Hepatic stellate cell (primary cell): Measurements from ENCODE around the gene INSC.

Experiments
- DNase-seq: peaks from one replicate; pipeline ENCODE4 v3.0.0; 2011; ENCODE audit warnings: low spot score

Gene INSC

DNA sequence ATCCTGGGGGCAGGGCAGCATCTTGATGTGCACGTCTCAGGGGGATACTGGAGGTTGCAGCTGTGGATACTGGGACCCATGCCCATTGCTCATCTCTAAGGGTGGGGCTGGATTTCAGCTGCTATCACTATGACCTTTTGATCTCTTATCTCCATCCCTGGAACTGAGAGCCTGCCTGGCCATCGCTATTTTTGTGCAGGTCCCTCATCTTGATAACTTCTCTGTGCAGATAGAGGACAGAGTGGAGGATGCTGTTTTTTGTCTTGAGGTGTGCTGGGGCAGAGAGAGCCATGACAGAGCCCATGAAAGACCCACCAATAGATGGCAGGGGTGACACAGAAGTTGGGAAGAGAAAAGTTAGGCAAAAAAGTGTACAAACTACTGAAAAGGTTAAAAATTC lies 5.1 kb upstream of the INSC start:
- DNase-seq, result no peak

DNA sequence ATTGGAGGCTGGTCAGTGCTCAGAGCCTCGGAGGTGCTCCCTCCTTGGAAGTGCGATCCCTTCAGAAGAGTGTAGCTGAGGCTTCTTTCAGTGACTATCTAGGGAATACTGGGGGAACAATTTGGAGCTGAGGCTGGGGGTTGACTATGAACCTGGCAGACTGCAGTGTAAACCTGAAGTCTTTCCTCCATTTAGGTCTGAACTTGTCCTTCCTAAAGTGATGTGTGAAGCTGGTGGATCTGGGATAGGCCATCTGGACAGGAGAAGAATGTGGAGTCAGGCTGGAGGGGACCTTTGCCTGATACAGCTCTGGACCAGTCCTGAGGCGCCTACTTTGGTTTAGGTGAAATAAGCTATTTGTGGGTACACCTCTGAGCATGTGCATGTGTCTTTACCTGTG lies 3.5 kb upstream of the INSC start:
- DNase-seq, result no peak

DNA sequence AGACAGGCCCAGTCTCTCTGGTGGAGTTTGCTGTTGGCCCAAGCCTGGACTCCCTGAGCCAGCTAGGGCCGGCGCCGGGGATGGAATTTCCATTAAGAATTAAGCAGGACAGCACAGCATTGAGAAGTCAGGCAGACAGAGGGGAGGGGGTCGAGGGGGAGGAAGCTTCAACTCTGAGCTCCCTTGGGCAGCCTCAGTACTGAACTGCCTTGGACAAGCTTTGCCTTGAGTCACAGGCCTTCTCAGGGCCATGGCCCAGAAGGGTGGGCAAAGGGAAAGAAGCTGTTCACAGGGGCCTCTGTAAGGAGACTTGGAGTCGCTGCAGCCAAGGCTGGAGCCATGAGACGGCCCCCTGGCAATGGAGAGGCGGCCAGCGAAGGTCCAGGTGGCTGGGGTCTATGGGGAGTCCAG lies 2.6 kb upstream of the INSC start:
- no peak for DNase-seq

DNA sequence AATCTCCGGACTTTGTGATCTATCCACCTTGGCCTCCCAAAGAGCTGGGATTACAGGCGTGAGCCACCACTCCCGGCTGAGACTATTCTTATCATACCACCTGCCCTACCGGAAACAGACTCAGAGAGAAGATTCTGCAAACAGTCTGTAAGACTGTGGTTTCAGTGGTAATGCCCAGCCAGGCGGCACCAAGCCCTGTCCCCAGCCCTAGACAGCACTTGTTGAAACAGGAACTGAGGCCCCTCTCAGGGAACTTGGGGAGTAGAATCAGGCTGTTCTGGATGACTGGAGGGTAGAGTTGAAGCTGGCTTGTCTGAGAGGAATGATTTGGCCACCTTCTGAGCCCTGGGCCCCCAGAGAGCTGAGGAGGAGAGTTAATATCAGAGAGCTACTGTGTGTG lies 1.3 kb upstream of the INSC start:
- DNase-seq, result no peak

DNA sequence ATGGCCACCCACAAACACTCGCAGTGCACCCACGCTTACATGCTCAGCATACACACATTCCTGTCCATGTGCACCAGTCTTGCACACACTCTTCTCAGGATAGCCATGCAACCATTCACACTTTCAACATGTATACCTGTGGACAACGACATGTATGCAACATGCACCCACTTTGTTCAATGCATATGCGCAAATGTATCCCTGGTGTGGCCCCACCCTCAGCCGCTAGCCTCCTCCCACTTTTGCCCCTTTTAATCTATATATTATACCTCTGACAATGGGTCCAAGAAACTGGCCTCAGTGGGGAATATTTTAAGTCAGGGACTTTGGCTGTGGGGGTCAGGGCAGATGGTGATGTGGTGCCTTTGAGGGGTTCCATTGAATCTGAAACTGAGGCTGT lies 963 bp downstream of the INSC start:
- DNase-seq, result no peak

DNA sequence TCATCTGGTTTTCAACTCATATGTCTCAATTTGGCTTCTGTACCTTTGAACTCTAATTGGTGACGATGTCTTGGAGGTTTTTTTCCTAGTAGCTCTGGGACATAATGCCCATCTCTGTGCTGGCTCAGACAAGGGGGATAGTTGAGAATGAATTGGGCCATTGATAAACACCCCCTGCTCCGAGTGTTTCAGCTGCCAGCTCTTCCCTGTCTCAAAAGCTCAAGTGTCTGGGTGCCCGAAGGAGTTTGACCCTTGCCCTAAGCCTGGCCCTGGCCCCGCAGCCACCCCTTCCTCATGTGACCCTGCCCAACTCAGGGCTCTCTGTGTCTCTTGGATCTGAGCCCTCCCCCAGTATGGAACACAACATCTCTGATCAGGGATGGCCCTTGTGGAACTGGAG lies 3.0 kb downstream of the INSC start:
- DNase-seq, result no peak

DNA sequence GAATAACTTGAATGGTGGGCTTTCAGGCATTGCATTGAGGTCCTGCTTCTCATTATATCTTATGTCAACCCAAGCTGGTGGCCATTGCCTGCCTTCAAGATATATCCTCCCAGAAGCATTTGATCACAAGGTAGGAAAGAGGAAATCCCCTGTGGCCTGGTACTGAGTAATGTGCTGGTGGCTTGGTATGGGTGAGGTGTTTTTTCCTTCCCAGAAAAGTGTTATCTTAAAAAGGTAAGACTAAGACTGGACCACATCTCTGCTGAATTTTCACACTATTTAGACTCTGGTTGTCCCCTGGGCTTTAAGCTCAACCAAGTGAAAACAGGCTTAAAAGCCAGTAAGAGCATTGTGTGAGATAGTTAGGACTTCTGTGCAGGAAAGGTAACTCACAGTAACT lies 3.7 kb downstream of the INSC start:
- DNase-seq, result no peak

DNA sequence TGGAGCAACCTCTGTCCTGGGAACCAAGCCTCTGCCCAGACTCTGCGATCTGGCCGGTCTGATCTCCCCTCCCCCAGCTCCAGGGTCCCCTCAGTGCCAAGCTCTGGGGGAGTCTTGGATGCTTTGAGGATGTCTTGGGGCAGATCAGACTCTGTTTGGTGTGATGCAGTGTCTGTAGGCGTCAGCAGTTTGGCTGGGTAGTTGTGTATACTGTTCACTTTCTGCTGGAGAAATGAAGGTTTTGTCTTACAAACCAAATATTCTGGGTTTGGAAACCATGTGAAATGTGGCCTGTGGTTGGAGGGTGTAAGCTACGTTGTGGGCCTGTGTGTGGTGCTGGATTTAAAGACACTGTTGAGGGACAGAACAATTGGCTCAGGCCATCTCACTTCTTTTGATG lies 4.6 kb downstream of the INSC start:
- DNase-seq, result no peak

DNA sequence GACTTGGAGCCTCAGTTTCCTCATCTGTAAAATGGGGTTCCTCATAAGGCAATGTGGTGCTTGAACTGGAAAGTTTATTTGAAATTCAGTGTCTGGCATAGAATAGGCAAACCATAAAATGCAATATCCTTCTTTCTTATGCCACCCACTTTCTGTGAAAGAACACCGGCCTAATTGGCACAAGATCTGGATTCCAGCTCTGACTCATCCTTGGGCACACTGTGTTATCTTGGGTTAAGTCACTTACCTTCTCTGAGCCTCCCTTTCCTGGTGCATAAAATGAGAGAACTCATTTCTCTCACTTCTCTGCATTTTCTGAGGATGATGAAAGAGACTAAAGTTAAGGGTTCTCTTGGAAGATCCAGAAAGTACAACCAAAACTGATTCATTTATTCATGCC lies 5.1 kb downstream of the INSC start:
- DNase-seq, result no peak

DNA sequence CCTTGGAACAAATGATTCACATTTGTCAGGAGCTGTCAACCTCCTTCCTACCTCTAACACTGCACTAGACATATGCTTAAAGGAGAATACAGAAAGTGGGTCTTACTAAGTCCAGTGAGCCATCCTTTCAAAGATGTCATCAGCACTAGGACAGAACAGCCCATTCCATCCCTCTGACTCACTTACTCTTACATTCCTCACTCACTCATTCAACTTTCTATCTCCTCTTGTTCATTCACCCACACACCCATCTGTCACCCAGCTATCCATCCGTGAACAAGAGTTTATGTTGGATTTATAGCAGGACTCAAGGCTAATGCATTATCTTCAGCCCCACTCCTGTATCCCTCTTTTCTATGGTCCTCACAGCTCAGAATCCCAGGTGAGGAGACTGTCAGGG lies 9.1 kb downstream of the INSC start:
- peak; percentile 80 for DNase-seq

DNA sequence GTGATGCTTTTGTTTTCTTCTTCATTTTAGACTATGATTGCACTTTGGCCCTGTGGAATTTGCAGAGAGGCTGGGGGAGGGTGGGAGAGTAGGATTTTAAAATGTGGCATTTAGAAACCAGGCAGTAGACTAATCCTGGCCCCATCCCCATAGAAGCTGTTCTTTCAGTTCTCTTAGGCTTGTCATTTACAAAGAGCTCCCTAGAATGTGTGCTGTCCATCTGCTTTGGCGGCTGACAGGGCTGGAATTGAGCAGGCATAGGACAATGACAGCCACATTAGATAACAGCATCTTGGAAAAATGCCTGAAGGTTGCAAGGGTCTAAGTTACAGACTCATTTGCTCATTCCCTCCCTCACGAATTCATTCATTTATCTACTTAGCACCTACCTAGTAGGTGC lies 9.8 kb downstream of the INSC start:
- DNase-seq, result no peak

DNA sequence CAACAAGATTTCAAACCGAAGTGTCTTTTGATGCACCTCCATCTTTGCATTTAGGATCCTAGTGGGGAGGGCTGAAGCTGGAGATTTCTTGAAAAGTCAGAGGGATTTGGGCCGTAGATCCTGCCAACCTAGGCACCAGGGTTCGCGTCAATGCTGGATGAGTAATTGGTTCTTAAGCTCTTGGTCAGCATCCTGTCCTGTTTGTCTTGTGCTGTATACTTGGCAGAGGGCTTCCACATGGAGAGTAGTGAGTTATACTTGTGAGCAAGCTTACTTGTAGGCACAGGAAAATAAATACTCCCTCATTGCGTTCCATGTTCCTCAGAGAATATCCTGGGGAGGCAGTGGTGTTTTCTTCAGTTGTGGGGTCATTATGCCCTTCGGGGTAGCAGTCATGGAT lies 12.6 kb downstream of the INSC start:
- DNase-seq, result peak; percentile 30

DNA sequence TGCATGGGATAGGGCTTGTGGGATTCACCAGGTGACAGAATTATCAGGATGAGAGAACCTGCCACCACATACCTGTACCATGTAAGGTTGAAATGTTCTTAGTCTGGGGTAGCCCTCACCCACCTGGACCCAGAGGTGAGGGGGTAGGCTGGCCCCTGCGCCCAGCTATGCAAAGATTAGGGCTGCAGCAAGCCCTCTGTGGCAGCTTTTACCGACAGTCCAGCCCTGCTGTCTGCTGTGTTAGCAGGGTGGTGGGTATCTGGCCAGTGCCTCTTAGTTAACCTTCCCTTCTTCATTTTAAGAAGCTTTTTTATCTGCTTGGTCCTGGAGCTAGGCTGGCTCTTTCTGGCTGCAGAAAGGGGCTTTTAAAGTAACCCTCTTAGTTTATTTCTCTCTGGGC lies 13.9 kb downstream of the INSC start:
- DNase-seq, result no peak

DNA sequence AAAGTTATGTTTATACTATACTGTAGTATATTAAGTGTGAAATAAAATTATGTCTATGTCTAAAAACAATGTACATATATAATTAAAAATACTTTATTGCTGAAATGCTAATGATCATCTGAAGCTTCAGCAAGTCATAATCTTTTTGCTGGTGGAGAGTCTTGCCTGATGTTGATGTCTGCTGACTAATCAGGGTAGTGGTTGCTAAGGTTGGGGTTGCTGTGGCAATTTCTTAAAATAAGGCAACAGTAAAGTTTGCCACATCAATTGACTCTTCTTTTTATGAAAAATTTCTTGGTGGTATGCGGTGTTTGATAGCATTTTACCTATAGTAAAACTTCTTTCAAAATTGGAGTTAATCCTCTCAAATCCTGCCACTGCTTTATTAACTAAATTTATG lies 21.4 kb downstream of the INSC start:
- DNase-seq, result no peak

DNA sequence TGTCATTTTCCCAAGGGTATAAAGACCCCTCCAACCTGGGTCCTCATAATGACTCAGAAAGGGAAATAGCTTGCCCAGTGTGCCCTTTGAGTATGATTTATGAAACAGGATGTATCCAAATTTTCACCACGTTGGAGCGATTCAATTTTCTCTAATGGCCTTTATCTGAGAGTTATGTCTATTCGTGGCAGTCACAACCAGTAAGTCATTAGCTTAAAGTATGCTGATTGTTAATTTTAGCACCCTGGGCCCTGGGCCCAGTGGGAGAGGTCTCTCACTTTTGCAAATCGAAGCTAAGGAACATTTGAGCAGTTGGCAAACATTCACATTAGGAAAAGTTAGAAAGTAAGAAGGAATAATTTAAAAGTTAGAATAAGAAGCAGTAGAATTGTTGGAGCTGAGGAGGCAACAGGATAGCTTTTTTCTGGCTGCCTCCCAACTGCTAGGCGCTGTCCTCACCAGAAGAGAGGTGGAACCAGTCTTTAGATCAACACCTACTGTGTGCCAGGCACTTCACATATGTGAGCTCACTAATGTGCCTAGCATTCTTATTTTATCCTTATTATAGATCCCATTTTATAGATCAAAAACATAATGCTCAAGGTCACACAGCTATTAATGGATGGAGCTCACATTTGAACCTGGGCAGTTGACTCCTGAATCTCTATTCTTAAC lies 24.5 kb downstream of the INSC start:
- DNase-seq, result no peak

DNA sequence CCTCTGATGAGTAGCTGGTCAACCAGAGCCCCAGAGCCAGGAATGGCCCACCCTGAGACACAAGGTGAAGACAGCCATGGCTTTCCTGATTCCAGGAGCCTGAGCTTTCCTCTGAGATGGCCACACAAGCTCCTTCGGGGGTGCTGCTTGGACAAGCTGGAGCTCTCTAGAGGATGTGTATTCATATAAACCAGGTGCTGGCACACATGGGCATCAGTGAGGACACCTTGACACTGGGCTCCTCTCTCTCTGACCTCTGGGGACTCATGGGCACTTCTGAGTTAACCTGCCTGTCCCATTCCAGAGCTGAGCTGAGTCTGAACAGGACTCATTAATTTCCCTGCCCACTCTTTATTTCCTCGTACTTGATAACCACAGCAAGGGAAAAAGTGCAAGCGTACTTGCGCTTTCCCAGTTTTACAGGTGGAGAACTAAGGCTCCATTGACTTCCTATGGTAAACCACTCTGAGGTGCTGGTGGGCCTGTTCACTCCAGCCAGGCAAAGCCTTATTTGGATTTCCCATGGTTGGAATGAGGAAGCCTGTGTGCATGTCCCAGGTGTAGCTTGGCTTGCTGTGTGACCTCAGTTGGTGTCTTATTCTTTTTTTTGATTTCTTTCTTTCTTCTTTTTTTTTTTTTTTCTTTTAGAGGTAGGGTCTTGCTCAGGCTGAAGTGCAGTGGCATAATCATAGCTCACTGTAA lies 25.4 kb downstream of the INSC start:
- DNase-seq, result no peak

DNA sequence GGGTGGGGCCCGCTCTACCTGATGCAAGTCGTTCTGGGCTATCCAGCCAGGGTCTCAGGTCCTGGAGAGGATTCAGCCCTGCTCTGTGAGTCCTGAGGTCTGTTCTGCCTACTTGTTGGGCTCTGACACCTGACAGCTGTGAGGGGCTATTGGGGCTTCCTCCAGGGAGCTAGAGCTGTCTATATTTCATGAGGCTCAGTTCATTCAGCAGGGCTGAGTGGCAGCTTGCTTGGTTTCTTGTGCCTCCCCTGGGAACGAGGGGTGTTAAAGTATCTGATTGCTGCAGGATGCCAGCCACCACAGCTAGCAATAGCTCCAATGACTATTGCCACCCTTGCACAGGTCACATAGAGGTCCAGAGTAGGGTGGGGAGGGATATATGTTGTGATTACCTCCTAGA lies 26.7 kb downstream of the INSC start:
- no peak for DNase-seq

DNA sequence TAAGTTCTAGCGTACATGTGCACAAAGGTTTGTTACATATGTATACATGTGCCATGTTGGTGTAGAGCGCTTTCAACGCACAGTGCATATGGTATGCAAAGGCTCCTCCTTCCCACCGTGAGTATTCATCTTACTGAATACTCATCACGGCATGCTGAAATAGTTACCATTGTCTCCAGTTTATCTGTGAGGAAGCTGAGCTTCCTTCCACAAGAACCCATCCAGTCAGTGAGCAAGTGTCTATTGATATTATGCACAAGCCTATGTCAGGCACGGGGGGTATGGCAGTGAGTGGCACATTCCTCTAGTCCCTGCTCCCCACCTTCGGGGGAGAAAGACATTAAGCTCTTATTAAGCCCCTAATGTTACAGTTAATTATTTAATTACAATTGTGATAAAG lies 28.1 kb downstream of the INSC start:
- DNase-seq, result no peak

DNA sequence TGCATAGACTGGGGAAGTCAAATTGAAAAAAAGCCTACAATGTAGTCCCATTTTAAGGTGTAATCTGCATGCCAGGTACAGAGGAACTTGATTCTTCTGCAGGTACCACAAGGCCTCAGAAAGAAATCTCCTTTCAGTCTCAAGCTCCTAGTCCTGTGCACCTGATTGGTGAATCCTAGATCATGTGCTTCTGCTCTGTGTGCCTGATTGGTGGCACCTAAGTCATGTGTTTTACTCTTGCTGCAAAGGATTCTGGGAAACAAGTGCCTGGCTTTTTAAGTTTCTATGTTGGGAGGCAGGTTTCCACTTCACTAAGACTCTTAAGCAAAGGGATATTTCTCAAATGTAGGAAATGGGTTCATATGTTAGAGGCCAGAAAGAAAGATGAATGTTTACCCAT lies 29.1 kb downstream of the INSC start:
- no peak for DNase-seq

DNA sequence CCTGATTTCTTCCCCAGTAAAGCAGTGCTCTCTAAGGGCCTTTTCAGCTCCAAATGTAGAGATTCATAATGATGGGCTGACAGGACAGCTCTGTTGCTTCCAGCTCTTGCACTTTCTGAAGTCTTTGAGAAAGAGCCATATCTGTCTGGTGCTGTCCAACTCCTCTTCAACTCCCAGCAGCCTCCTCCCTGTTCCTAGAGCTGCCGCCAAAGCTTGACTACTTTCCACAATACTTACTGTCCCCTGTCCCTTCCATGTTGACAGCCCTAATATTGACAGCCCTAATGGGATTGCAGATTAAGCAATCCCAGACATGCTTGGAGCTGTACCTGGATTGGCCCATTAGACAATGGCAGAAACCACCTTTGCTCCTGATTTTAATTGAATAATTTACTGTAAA lies 29.6 kb downstream of the INSC start:
- no peak for DNase-seq

DNA sequence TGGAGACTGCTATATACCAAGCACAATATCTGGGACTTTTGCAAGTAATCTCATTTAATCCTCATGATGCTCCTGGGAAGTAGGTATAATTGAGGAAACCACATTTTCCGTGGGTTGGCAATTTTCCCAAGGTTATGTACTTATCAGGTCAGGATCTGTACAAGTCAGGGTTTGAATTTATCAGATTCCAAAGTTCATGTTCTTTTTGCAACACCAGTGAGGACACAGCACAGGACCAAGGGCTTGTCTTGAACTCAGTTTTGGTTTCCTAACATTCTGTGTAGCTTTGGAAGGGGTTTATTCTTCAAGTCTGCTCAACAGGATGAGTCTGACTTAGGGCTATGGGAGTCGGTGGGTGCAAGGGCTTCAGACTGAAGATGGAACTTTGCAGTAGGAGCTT lies 30.4 kb downstream of the INSC start:
- DNase-seq, result no peak

DNA sequence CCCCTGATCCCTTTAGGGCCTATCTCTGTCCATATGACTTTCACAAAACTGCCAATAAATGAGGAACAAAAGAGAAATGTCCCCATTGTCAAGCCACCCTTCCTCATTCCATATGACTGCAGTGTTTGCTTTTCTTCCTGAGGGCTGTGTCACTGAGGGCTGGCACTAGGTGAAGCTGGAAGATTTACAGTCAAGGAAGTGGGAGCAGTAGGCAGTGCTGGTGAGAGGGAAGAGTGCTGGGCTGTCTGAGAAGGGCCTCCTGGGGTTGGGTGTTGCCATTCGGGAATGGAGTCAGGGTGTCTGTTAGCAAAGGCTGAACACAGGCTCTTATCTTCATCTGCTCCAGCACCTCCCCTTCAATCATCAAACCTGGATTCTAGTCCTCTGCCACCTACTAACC lies 30.9 kb downstream of the INSC start:
- no peak for DNase-seq

DNA sequence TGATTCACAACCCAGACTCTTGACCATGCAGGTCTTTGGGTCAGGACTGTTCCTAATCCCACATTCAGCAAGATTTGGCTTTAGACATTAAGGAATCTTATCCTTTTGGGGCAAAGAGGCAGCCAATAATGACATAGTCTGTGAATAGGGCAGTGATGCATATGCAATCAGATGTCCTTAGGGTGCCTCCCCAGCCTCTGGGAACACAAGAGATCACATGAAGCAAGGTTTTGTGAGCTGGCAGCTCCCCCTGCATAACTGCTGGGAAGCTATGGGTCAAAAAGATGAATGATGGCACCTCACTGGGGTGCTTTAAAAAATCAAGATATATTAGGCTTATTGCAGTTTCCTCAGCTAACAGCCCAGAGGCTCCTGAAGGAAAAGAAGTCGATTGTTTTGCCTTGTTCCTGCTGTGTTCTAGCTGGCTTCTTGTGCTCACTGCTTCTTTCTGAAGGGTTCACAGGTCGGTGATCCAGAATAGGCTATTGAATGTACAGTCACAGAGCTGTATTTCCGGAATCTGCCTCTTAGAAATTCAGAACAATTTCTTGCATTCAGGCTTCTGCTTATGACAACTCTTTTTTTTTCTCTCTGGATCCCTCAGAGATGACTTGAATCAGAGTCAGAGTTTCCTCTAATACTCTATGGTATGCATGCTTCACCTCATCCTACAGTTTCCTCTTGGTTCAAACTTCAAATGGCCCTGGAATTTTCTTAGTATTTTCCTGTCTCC lies 31.7 kb downstream of the INSC start:
- DNase-seq, result no peak

DNA sequence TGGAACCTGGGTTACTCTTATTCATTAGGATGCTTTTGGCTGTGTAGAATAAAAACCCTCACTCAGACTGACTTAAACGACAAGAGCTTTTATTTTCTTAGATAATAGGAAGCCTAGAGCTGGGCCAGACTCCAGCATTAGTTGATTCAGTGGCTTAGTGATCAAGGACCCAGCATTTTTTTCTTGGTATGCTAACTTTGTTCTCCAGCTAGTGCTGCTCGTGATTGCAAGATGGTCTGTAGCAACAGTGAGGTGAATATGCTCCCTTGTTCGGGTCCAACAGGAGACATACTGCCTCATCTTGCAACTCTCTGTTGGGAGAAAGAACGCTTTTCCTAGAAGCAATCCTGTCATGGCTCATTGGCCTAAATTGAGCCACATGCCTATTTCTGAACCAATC lies 33.4 kb downstream of the INSC start:
- no peak for DNase-seq
